HG03378 (cell line): ENCODE measurements around the gene TCFL5.

Experiments
- ATAC-seq: cut with Tn5 transposase; IDR thresholded peaks from one replicate; pipeline ENCODE4 v1.9.1; 2021; ENCODE audit warnings: mild to moderate bottlenecking, moderate library complexity; ENCODE audit not compliant: unreplicated experiment

The TCFL5 gene

GRCh38 chr20:62824476-62825332, 36.9 kb downstream of the TCFL5 start:
- ATAC-seq: no peak

- no peak for ATAC-seq
Measured at GRCh38 chr20:62823688-62824475, 37.7 kb downstream of the TCFL5 start.

DNA sequence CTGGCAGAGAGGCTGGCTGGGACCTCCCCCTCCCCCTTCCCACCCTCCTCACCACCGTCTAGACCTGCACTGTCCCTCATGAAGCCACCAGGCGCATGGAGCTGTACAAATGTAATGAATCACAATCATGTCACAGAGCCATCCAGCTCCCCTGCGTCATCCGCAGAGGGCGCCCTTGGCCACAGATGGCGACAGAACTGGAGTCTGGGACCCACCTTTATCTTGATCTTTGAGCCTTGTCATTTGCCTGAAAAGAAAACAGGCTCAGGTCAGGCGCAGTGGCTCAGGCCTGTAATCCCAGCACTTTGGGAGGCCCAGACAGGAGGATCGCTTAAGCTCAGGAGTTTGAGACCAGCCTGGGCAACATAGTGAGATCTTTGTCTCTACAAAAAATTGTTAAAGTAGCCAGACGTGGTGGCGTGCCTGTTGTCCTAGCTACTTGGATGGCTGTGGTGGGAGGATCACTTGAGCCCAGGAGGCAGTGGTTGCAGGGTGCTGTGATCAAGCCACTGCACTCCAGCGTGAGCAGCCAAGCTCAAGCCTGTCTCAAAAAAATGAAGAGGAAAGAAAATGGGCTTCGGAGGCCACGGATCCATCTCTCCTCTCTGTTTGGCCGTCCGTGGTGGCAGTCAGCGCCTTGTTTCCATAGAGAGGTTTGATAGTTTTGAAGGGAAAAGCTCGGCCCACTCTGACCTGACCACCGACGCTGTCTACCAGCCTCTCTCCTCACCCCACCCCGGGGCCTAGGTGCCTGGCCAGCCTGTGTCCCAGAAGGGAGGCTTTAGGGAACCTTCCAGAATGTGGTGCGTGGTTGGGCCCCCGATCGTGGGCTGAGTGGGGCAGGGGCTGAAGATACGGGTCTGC, 38.6 kb downstream of the TCFL5 start:
- no peak for ATAC-seq

- no peak for ATAC-seq
Measured at GRCh38 chr20:62822239-62822787, 39.3 kb downstream of the TCFL5 start.

DNA sequence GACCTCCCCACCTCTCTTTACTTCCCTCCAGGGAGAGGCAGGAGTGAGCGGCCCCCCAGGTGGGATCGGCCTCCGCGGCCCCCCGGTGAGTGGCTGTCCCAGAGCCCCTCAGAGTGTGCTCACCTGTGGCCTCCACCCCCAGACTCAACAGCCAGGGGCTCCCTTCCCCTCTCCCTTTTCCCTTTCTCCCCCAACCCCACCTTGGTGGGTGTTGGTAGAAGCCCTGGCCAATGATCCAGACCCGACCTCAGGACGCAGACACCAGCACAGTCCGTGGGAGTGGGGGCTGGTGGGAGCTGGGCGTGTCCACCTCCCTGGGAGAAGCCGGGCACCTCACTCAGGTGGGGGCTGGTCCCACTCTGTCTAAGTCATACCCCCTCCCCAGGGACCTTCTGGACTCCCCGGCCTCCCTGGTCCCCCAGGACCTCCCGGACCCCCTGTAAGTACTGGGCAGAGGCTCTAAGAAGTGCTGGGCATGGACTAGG, 39.9 kb downstream of the TCFL5 start:
- ATAC-seq: no peak

DNA sequence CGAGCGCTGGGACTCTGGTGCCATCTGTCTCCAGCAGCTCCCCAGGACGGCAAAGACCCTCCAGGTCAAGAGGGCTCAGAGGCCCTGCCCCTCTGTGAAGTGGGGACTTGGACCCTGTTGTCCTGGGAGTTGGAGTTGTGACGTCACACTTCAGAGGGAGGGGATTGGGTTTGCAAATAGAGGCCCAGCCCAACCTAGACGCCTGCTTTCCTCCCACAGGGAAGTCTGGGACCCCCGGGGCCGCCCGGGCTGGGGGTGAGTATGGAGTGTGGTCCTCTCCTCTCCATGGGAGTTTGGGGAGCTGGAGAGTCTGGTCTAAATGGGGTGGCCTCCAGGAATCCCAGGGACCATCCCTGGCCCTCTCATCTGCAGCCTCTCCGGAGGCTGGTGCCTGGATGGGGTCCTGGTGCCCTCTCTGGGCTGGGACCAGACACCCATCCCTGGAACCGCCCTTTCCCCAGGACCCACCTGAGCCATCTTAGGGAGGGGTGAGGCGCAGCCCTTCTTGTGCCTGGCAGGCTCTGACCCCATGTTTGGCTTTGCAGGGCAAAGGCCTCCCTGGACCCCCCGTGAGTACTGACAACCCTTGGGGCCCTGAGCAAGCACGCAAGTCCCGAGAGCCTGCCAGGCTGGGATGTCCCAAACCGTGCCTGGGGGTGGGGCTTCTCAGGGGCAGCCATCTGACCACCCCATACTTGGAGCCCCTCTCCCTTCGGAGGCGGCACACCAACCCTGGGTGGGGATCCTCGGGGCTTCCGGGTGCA, 40.5 kb downstream of the TCFL5 start:
- ATAC-seq: no peak

- no peak for ATAC-seq
Measured at GRCh38 chr20:62820208-62820961, 41.2 kb downstream of the TCFL5 start.

DNA sequence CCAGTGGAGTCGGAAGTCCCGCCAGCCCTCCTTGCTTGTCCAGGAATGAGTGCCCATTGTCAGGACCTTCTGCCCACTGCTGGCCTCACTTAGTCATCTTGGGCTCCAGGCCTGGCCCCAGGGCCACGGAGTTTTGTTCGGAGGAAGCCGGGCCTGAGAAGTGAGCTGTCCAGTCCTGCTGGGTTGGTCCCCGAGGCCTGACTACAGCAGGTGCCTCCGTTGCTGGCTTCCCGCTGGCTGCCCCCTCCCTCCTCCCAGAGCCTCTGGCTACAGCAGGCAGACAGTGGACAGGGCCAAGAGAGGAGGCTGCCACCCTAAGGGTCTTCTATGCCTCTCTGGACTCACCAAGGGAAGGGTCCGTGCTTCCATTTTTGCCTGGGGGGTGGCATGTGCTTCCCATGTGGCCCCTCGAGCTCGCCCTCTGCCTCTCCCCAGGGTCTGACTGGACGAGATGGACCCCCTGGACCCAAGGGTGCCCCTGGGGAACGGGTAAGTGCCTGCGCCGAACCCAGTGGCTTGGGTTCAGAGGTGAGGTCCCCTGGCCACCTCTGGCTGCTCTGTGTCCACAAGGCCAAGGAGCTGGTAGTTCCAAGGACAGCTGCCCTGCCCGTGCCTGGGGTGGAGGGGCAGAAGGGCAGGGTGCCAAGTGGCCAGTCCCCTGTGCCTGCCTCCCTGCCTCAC, 42.0 kb downstream of the TCFL5 start:
- ATAC-seq: no peak

GRCh38 chr20:62818592-62819493, 42.8 kb downstream of the TCFL5 start:
- no peak for ATAC-seq

DNA sequence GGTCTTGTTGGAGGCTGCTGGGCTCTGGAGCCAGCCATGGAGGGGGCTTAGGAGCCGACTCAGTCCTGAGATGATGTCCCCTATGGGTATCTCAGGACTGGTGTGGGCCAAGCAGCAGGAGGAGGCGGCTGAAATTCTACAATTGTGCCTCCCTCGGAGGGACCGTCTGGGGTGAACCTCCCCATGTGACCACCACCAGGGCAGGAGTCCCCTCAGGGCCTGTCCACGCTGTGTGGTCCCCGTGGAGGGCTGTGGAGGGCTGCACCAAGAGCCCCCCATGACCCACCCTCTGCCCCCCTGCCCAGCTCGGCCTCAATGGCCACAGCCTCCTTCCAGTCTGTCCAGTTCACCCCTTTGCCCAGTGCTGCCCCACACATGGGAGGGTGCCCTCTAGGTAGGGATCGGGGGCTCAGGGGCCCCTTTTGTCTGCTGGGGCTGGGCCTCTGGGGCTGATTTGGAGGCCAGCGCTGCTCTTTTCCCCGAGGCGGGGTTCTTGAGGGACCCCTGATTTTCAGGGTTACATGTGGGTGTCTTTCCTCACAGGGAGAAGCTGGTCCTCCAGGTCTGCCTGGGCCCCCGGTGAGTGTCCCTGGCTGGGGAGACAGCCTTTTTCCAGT, 43.5 kb downstream of the TCFL5 start:
- ATAC-seq: no peak

- ATAC-seq: no peak
Measured at GRCh38 chr20:62816884-62817873, 44.4 kb downstream of the TCFL5 start, which contains the start of gene COL9A3. TSS of gene COL9A3 (plus strand) at chr20:62817050. CDS start at chr20:62817065, 15 bp downstream.

- ATAC-seq: no peak
Measured at GRCh38 chr20:62816031-62816883, 45.4 kb downstream of the TCFL5 start.

DNA sequence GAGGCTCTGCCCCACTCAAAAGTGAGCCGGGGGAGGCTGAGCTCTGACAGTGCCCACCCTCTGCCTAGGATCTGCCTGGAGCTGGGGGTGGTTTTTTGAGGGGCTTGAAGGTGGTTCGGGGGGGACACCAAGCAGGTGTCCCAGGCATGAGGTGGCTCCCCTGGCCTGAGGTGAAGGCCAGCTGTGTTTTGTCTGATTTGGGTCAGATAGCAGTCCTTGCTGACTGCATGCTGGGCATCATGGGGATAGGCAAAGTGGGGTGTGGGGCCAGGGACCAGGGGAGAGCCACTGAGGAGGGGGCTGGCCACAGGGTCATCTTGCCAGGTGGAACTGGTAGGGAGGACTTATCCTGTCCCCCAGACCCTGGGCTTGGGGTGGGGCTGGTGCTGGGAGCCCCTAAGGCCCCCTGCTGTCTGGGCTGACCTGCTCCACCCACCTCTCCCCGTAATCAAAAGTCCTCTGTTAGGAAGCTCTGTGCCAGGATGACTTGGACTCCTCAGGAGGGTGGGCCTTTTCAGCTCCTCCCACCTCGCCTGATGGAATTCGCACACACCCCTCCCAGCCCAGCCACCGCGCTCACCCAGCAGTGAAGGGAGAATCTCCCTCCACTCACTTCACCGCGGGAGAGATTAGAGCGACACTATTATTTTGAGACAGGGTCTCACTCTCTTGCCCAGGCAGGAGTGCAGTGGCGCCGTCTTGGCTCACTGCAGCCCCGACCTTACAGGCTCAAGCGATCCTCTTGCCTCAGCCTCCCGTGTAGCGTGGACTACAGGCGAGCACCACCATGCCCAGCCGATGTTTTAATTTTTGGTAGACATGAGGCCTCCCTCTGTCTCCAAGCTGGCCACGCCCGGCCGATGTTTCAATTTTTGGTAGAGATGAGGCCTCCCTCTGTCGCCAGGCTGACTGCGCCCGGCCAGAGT, 46.3 kb downstream of the TCFL5 start:
- no peak for ATAC-seq

GRCh38 chr20:62814709-62815065, 46.9 kb downstream of the TCFL5 start:
- no peak for ATAC-seq
